HG02642 (cell line): ENCODE data around the gene SMIM41.
A peak's percentile ranks its signal among the peaks of the same experiment; 100 is the strongest.

ENCODE experiments used
- ATAC-seq: cut with Tn5 transposase; IDR thresholded peaks from one replicate; pipeline ENCODE4 v1.9.1; 2021; ENCODE audit warnings: mild to moderate bottlenecking; ENCODE audit not compliant: unreplicated experiment, poor library complexity

The SMIM41 gene

GRCh38 chr12:52144512-52145227 is 65.2 kb downstream of the SMIM41 start:
- no peak for ATAC-seq

- no peak for ATAC-seq
These were observed 66.0 kb downstream of the SMIM41 start for GRCh38 chr12:52145228-52146088.

GRCh38 chr12:52146089-52146821 is 66.8 kb downstream of the SMIM41 start:
- no peak for ATAC-seq

DNA sequence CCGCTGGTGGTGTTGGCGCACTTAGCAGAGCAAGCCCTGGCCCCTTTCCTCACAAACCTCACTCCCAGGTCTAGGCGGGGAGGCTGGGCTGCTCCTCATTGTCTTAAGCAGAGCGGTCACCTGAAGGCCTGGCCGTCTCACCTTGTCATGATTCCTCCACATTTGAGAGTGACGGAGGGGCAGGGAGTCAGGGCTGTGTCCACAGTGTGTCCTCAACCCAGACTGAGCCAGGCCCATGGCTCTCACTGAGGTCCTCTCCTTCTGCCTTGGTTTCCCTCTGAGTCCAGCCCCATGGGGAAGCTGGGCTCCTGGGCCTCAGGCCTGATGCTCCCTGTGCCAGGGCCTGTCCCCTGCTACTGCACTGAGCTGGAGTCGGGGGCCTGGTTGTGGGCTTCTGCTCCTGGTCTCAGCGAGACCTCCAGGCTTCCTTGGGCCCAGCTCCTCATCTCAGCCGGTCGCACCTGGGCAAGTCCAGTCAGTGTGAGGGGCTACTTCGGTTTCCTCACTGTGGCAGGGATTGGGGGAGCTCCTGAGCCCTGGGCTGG is 67.4 kb downstream of the SMIM41 start:
- no peak for ATAC-seq

- no peak for ATAC-seq
These were observed 68.0 kb downstream of the SMIM41 start for GRCh38 chr12:52147367-52147963.

DNA sequence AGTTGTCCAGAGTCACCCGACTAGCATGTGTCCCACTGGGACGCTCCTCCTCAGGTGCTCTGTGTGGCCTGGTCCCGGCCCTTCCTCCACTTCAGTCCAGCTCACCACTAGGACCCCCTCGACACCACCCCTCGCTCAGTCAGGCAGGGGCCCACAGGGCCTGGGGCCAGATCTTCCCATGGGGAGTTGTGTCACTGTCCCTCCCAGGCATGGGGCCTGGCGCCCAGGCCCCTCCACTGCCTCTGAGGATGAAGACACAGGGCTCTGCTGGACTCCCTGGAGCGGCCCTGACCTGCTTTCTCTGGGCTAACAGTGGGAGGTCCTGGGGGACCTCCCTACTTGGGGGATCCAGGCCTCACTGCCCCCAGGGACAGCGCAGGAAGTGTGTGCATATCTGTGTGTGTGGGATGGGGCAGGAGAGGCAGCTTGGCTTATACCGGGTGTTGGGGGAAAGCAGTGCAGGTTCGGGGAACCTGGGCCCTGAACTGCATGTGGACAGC is 68.5 kb downstream of the SMIM41 start:
- ATAC-seq = no peak

DNA sequence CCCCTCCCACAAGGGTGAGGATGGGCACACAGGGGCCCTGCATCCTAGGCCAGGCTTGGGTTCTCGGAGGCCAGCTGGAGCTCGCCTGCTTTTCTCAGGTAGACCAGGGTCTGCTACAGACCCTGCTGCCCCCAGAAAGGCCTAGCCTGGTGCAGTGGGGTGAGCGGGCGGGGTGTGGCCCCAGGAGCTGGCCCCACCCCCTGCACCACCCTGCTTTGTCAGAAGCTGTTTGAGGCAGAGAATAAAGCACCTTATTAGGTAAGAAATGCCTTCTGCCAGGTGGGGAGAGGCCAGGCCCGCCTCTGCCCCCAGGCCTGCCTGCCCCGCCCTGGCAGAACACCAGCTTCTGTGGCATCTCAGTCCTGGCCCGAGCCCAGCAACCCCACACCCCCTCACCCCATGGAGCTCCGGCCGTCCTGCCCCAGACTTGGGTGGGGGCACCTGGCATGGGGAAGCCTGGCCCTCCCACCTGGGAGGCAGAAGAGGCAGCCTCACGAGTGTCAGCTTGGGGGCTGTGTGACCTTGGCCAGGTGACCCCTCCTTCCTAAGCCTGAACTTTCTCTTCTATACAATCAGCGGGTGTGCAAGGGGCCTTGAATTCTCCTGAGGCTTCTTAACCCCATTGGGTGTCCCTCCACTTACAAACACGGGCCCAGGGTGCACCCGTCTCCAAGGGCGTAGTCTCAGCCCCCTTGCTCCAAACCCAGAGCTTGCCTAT is 69.1 kb downstream of the SMIM41 start:
- no peak for ATAC-seq

DNA sequence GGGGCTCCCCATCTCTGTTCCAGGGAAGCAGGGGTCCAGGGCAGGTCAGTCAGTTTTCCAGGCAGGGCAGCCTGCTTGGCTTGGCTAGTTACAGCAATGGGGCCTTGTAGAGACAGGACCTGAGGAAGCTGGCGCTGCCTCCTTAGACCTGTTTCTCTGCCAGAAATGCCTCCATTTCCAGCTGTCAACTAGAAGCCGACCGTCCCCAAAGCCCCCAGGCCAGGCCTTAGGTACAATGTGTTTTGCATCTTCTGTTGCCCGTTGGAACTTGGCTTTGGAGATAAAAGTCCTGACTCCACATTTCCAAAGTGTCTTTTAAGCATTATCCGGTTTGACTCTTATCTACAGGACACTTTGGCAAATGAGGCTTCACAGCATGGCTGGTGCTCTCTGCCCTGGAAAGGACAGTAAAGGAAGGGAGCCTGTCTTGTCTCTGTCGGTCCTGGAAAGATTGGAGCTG is 69.7 kb downstream of the SMIM41 start:
- no peak for ATAC-seq

DNA sequence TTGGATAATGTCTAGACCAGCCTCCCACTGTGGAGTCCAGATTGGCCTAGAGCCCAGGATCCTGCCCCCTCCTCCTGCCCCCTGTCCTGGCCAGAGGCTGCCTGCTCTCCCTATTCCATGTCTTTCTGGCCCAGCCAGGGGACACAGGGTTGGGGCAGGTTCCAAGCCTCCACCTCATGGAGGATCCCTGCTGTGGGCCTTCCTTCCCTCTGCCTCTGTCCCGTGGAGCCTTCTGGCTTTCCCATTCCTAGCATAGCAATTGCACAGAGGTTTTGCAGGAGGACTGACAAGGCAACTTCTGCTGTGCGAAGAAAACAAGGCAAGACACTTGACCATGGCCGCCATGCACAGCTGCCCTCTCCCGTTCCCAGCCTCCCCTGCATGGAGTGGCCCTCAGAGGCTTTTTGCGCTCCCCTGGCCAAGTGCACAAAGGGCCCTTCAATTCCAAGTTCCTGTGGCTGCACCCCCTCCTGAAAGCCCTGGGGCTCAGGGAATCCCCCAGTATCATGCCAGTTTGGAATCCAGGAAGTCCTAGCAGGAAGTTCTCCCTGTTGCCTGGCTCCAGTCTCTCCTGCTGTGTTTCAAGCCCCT is 70.2 kb downstream of the SMIM41 start:
- ATAC-seq = no peak

GRCh38 chr12:52151153-52151836 is 71.8 kb downstream of the SMIM41 start:
- ATAC-seq = no peak

DNA sequence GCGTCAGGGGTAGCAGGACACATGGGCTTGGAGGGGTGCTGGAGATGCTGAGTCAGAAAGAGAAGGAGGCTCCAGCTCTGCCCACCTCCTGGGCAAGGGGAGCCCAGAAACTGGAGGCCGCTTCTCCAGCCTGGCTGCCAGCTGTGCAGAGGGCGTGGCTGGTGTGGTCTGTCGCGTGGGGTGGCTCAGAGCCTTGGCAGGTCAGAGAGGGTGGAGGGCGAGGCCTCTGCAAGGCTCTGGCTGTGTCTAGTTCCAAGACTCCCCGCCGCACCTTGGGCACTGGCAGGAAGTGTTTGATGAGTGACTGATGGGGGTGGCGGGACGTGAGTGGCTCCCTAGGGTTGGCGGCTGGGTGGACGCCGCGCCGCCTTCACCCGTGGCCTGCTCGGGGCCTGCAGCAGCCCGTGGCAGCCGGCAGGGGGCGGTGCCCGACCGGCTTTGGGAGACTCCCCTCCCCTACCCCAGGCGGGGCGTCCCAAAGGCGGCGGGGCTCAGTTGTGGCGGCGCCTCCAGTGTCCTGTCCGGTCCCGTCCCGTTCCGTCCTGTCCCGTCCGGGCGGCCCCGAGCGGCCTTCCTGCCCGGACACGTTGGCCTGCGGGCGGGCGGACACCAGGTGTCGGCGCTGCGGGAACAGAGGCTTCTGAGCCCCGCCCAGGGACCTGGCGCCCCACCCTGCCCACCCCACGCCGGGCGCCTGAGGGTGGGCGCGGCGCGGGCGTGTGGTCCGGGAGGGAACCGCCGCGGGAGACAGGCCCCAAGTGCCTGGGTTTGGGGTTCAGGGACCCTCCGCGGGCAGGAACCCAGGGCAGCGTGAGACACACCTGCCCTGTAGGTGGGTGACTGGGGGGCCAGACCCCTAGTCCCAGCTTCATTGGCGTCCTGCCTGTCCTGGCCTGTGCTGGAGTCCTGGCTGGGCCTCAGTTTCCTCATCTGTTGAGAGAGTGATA is 72.6 kb downstream of the SMIM41 start:
- ATAC-seq = peak; percentile 45

DNA sequence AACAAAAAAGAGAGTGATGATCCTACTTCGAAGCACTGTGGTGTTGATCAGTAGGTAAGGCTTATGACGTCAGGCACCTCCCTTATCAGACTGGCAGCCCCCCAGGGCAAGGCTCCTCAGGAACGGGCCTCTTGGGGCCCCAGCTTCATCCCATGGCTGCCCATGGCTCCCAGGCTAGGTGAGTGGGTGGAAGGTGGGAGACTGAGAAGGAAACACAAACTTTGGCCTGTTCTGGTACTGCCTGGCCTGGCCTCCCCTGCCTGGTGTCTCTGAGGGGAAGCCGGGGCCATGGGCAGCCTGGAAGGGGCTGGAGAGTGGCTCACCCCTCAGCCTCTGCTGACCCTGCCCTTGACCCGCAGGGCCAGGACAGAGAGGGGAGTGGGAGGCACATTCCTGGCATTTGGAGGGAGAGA is 73.4 kb downstream of the SMIM41 start:
- no peak for ATAC-seq

DNA sequence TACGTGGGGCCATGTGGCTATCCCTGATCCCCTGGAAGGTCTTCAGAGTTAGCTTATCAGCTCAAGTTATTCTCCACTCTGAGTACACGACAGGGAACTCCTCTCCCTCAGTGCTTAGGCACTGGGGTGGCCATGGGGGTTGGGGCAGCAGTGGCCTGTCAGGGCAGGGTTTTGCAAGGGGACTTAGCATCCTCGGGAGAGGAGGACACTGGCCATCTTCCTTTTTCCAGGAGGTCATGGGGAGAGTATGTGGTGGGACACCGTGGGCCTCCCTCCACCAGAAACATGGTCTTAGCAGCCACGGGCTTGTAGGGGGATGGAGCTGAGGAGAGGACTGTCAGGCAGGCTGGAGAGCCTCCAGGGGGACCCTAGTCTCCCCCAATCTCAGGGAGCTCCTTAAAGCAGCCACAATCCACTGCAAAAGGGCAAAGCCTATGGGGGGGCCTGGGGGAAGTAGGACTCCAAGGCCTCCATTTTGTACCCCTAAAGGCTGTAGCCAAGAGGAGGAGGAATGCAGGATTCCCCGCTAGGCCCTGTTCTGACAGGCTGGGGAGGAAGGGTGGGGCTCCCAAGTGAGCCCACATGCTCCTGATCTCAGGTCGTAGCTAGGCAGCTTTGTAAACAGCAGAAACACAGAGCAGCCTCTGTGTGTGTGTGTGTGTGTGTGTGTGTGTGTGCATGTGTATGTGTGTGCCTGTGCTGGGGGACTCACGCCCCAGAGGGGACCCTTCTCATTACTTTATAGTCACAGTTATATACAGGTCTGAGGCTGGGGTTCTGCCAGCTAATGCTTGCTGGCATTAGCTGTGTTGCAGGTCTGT is 75.8 kb downstream of the SMIM41 start:
- ATAC-seq = no peak

DNA sequence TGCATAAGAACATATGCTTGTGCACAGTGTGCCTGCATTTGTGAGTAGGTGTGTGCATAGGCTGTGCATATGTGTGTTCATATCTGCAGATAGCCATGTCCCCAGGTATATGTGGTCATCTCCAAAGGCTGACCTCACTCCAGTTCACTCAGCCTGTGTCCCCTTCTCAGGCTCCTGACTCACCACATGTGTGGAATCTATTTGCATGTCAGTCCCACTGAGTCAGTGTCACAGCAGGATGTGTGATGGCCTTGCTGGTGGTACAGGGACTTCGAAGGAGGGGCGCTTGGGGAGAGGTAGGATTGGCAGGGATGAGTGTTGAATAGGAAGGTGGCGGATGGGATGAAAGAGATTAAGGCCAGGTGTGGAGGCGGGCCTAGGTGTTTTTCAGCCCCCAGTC is 76.8 kb downstream of the SMIM41 start:
- ATAC-seq = no peak

GRCh38 chr12:52156757-52157565 is 77.5 kb downstream of the SMIM41 start:
- ATAC-seq = no peak
